ENCODE results near the gene GRIK3. TPM values are rescaled to one million over a fixed set of nuclear protein-coding genes. Genes with fewer than 3 reads are reported as not detected.

GRIK3 gene
- total RNA-seq, 2 donors from 2014 or later, result 0.20 to 1.2 TPM

DNA sequence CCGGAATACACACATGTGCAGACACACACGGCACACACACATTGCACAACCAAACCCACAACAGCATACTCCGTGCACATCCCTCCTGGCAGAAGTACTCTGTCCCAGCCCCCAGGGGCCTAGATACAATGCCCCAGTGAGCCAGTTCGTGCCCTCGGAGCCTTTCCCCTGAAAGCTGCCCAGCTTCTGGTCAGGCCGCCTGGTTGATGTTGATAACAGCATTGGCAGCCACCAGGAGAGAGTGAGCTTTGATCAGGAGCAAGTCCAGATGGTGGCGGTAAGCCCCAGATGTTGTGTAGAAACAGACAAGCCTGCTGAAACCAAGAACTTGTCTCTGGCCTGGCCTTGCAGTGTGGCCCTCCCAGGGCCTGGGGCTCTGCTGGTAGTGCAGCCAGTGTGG lies 109.1 kb downstream of the GRIK3 start:
- no peak overlapping the region for H3K27ac ChIP-seq
- no peaks in the 10 kb centered on the region for H3K36me3 ChIP-seq
- intact Hi-C loops (cut with DNase I), result no loop called here
- DNase-seq, result no peak
- no peaks in the 10 kb centered on the region for H3K9me3 ChIP-seq
- TF ChIP-seq, protein P1, sequence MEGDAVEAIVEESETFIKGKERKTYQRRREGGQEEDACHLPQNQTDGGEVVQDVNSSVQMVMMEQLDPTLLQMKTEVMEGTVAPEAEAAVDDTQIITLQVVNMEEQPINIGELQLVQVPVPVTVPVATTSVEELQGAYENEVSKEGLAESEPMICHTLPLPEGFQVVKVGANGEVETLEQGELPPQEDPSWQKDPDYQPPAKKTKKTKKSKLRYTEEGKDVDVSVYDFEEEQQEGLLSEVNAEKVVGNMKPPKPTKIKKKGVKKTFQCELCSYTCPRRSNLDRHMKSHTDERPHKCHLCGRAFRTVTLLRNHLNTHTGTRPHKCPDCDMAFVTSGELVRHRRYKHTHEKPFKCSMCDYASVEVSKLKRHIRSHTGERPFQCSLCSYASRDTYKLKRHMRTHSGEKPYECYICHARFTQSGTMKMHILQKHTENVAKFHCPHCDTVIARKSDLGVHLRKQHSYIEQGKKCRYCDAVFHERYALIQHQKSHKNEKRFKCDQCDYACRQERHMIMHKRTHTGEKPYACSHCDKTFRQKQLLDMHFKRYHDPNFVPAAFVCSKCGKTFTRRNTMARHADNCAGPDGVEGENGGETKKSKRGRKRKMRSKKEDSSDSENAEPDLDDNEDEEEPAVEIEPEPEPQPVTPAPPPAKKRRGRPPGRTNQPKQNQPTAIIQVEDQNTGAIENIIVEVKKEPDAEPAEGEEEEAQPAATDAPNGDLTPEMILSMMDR (IDR thresholded peaks at IDR 0.05), result no peak
- H3K9ac ChIP-seq (ENCODE audit: low read depth in 2 of 2, low read length in 2 of 2), result no peak overlapping the region
- no peaks in the 10 kb centered on the region for H3K4me1 ChIP-seq
- no peaks in the 10 kb centered on the region for H3K27me3 ChIP-seq
- H3K4me3 ChIP-seq, result no peak overlapping the region

DNA sequence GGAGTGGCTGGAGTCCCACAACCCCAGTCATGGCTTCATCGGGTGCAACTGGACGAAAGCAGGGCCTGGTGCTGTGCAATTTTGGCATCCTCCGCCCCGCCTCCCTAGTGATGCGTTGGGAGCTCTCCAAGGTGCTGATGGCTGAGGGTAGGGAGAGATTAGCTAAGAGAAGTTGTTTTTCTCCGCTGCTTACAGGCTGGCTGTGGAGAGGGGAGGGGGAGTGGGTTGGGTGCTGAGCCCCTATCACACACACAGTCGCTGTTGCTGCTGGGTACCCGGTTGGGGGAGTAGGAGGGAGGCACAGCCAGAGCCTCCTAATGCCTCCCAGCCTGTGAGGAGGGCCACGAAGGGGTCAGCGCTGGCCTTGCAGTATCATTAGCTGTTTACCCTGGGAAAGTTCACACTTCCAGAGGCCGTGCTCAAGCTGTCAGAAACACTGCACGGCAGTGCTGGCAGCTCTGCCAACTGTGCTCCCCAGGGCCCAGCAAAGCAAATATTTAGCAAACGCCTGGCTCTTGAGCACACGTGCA lies 110.0 kb downstream of the GRIK3 start:
- H3K9ac ChIP-seq (ENCODE audit: low read depth in 2 of 2, low read length in 2 of 2), result no peak overlapping the region
- no peaks in the 10 kb centered on the region for H3K4me1 ChIP-seq
- H3K9me3 ChIP-seq, result no peaks in the 10 kb centered on the region
- H3K27ac ChIP-seq, result no peak overlapping the region
- peak; percentile 24 for DNase-seq
- intact Hi-C loops (cut with DNase I), result no loop called here
- H3K27me3 ChIP-seq, result no peaks in the 10 kb centered on the region
- no peak overlapping the region for H3K4me3 ChIP-seq
- TF ChIP-seq, protein P1 (IDR thresholded peaks at IDR 0.05), result no peak
- no peaks in the 10 kb centered on the region for H3K36me3 ChIP-seq

DNA sequence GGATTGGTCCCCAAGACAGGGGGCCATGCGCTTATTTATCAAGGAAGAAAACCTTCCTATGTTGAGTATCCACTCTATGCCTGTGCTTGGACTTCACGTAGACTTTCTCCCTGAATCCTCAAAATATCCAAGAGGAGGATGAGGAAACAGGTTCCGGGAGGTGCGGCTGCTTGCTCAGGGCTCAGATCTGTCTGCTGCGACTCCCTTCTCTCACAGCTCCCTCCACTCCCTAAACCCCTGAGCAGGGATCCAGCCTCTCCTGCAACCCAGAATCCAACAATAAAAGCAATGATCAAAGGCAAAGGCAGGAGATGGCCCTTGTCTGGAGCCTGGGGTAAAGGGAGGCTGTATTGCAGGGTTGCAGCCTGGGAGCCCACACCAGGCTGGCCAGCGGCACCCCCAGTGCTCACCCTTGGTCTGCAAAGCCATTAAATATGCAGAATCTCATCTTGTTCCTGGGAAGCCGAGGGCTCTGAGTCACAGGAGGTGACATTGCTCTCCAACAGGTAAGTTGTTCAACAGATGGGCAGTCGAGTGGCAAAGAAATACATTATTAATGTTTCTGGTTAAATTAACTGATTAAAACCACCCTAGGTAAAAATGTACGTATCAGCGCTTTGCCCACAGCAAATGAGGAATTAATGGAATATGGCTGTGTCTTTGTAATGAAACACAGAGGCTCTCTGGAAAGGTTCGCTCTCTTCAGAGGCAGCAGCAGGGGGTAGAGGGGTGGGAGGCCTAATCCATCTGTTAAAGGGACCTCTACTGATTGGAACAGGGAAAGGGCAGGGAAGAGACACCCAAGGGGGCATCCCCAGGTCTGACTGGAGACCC lies 111.5 kb downstream of the GRIK3 start:
- no peak for DNase-seq
- Histone ChIP-seq H3K9ac (ENCODE audit: low read depth in 2 of 2, low read length in 2 of 2) (no peak overlapping the region), H3K27me3 (no peaks in the 10 kb centered on the region), H3K9me3 (no peaks in the 10 kb centered on the region), H3K27ac (no peak overlapping the region), H3K4me1 (no peaks in the 10 kb centered on the region), H3K36me3 (no peaks in the 10 kb centered on the region), H3K4me3 (no peak overlapping the region)
- TF ChIP-seq, protein P1 (IDR thresholded peaks at IDR 0.05), result no peak
- intact Hi-C loops (cut with DNase I), result no loop called here

DNA sequence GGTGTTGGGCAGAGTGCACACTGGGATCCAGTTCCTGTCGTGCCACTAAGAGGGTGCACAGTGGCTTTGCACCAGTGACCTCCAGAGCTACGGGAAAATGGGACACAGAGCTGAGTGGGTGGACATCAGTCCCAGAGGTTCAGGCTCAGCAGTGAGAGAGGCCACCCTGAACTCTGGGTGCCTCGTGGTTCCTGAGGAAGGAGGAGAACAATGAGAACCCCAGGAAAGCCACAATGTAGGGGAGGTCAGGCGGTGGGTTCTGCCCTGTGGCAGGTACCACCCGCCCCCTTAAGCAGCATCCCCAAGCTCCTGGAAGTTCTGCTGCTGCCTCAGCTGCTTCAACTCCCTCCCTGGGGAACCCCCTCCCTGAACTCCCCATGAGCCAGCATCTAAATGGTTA lies 112.2 kb downstream of the GRIK3 start:
- no peaks in the 10 kb centered on the region for H3K9me3 ChIP-seq
- no peaks in the 10 kb centered on the region for H3K27me3 ChIP-seq
- intact Hi-C loops (cut with DNase I), result no loop called here

DNA sequence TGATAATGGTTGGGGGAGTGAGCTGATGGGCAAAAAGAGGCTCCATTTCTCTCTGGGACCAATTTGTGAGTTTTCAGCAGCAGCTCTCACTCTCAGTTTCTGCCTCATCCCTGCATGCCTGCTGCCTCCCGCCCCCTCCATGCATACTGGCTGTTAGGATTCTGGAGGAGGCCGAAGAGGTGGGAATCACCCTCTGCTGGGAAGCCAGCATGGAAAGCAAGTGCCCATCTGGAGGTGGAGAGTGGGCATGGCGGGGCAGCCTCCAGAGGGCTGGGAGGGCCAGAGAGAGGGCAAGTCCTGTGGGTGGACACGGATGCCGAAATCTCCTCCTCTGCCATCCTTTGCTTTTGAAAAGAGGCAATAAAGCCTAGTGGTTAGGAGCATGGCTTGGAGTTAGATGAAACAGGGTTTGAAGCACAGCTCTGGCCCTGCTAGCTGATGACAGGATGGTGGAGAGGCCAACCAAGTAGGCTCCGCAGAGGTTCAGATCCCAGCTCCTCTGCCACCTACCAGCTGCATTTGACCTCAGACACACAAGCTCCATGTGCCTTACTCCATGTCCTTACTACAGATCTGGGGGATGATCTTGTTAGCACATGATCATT lies 113.4 kb downstream of the GRIK3 start:
- Histone ChIP-seq H3K27me3 (no peaks in the 10 kb centered on the region), H3K9me3 (no peaks in the 10 kb centered on the region), H3K27ac (no peak overlapping the region), H3K4me1 (no peaks in the 10 kb centered on the region), H3K9ac (ENCODE audit: low read depth in 2 of 2, low read length in 2 of 2) (no peak overlapping the region), H3K36me3 (no peaks in the 10 kb centered on the region), H3K4me3 (no peak overlapping the region)
- DNase-seq, result no peak
- TF ChIP-seq, protein P1 (IDR thresholded peaks at IDR 0.05), result no peak
- intact Hi-C loops (cut with DNase I), result no loop called here

More for the DNA sequence above, 112.2 kb downstream of the GRIK3 start:
- H3K27ac ChIP-seq, result no peak overlapping the region
- no peaks in the 10 kb centered on the region for H3K4me1 ChIP-seq
- no peaks in the 10 kb centered on the region for H3K36me3 ChIP-seq
- H3K9ac ChIP-seq (ENCODE audit: low read depth in 2 of 2, low read length in 2 of 2), result no peak overlapping the region
- DNase-seq, result no peak
- TF ChIP-seq, protein P1 (IDR thresholded peaks at IDR 0.05), result no peak
- H3K4me3 ChIP-seq, result no peak overlapping the region

All from colonic mucosa (tissue), 4 donors.